Activated T-cell treated with anti-CD3 and anti-CD28 coated beads for 48 hours (primary cell): ENCODE measurements around the gene CDH20.

ENCODE experiments used
- DNase-seq: peaks from one replicate; pipeline ENCODE4 v3.0.0-alpha.2; 2020; ENCODE audit warnings: low read depth

CDH20 gene

GRCh38 chr18:61426492-61427053, 93.3 kb downstream of the CDH20 start:
- no peak for DNase-seq

GRCh38 chr18:61428266-61428665, 95.0 kb downstream of the CDH20 start:
- DNase-seq = no peak

- DNase-seq = no peak
Measured at GRCh38 chr18:61432590-61432989, 99.4 kb downstream of the CDH20 start.

GRCh38 chr18:61435064-61435652, 101.9 kb downstream of the CDH20 start:
- DNase-seq = no peak

- no peak for DNase-seq
Measured at GRCh38 chr18:61443081-61443725, 110.0 kb downstream of the CDH20 start.

- no peak for DNase-seq
Measured at GRCh38 chr18:61448316-61448715, 115.1 kb downstream of the CDH20 start.

GRCh38 chr18:61459896-61460648, 126.8 kb downstream of the CDH20 start:
- DNase-seq = no peak

GRCh38 chr18:61464551-61465142, 131.4 kb downstream of the CDH20 start:
- no peak for DNase-seq

- DNase-seq = no peak
Measured at GRCh38 chr18:61466736-61467135, 133.5 kb downstream of the CDH20 start.

GRCh38 chr18:61470031-61470674, 136.9 kb downstream of the CDH20 start:
- DNase-seq = no peak

- DNase-seq = no peak
Measured at GRCh38 chr18:61471541-61471940, 138.3 kb downstream of the CDH20 start.

- no peak for DNase-seq
Measured at GRCh38 chr18:61471942-61472341, 138.7 kb downstream of the CDH20 start.

- DNase-seq = no peak
Measured at GRCh38 chr18:61474341-61474740, 141.1 kb downstream of the CDH20 start.

- no peak for DNase-seq
Measured at GRCh38 chr18:61474918-61475317, 141.7 kb downstream of the CDH20 start.

GRCh38 chr18:61475931-61476330, 142.7 kb downstream of the CDH20 start:
- DNase-seq = no peak

GRCh38 chr18:61489334-61489733, 156.1 kb downstream of the CDH20 start:
- DNase-seq = no peak

GRCh38 chr18:61496374-61496773, 163.1 kb downstream of the CDH20 start:
- no peak for DNase-seq

- DNase-seq = no peak
Measured at GRCh38 chr18:61497422-61497821, 164.2 kb downstream of the CDH20 start.

GRCh38 chr18:61502472-61502871, 169.2 kb downstream of the CDH20 start:
- DNase-seq = no peak

GRCh38 chr18:61503688-61504087, 170.5 kb downstream of the CDH20 start:
- DNase-seq = no peak

- no peak for DNase-seq
Measured at GRCh38 chr18:61528961-61529360, 195.7 kb downstream of the CDH20 start.

- no peak for DNase-seq
Measured at GRCh38 chr18:61530681-61531080, 197.5 kb downstream of the CDH20 start.
